Activated T-helper 1 cell treated with Interleukin-2 at 50 U/mL for 16 hours (primary cell): ENCODE data around the gene SSBP3.

Source experiments
- DNase-seq: peaks from one replicate; pipeline ENCODE4 v3.0.0-alpha.2; 2020; ENCODE audit warnings: low read depth

Gene SSBP3

DNA sequence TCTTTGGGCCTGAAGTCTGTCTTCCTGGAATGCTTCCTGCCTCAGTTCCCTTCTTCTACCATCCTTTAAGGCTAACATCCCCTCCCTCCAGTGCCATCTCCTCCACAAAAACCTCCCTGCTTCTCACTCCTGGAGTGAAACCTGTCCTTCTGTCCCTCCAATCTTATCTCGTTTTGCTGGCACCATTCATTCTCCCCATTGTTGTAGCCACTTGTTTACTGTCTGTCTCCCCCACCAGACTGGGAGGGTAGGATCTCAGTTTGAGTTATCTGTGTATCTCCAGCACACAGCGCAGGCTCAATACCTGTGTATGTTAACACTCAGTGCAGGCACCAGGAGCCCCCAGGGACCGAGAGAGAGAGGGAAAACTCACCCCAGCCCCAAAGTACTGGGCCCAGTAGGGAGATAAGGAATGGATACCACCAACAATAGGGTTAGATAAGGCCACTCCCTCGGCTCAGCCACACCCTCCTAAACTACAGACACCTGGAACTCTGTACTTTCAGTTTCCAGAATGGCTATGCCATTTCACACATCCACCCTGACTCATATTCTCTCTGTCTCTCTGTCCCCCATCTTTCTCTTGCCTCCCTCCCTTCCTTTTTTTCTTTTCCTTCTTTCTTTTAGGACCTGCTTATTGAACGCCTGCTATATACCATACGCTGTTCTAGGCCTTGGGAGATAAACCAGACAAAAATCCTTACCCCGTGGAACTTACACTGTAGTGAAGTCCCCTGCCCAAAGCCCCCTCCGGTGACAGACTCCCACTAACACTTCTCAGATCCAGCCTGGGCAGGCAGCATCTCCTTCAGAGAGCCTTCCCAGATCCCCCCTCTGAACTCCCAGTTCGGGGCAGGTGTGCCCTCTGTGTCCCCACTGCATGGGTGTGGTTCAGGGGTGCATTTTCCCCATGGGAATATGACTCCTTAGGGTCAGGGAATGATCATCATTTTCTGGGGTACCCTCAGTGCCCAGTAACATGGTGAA is 3.3 kb upstream of the SSBP3 start:
- DNase-seq = no peak

DNA sequence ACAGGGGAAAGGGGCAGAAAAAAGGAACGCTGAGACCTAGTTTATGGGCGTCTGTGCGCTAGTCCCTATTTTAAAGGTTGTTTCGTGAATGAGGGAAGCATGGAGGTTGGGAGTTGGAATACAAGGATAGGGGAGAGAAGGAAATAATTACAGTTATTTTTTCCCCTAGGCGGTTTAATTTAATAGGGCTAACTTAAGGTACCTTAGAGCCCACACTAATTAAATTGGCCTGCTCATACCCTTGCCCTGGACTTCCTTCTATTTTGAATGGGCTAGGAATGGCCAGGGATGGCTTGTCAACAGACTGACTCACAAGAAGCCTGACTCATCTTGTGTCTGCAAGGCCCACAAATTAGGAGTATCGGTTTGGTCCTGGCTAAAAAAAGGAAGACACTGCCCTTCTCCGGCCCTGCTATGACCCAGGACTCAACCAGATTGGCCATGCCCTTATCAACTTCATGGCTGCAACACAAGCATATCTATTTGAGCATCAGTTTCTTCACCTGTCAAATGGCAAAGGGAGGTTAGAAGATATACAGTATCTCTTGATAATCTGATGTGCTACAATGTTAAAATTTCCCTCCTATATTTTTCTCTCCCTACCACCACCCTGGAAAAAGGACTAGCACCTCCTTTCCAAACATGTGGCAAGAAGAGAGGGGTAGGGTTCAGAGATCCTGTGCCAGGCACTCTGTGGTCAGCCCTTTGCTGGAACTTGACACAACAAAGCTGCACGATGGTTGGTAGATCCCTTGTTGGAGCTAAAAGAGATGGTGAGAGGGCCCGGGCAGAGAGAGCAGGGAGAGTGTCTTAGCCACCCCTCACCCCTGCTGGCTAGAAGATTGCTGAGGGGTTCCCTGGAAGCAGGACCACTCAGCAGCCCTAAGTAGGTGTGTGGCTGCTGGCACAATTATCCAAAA is 2.2 kb upstream of the SSBP3 start:
- no peak for DNase-seq

DNA sequence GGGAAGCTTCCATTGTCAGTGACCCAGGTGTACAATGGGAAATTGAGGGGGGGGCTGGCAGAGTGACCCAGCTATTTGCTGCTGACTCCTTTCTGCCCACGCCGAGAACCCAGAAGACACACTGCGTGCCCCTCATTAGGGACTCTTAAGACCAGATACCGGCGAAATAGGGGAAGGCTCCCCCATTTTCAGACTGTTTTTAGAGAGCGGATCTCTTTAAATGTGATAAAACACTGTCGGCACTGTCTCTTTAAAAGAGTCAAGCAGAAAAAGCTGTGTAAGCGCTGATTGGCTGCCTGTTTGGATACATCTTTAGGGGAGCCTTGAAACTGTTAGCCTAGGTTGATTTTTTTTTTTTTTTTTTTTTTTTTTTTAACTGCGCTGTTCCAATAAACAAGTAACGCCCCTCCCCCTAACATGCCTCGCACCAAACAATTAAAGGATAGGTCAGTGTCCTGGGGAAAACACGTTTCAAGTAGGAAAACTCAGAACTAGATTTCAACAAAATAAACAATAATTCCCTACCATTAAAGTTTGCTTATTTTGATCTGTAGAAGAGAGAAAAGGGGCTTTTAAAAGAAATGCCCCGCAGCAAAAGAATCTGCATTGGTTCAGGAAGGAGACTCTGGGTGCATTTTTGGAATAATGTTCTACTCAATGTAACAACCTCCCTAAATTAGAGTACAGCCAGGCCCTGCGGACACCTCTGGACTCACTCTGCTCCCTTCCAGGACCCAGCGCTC is 1.4 kb upstream of the SSBP3 start:
- DNase-seq = peak; percentile 36

DNA sequence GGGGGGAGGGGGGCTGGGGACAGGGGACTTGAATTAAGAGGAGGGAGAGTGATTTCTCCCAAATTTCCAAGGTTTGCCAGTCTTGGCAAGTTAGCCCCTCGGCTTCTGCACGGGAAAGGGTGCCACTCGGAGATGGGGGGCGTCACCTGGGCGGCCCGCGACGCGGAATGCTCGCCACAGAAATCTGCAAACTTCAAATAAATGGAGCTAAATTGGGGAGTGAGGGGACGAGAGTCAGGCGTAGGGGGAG is 885 bp upstream of the SSBP3 start:
- DNase-seq = no peak

DNA sequence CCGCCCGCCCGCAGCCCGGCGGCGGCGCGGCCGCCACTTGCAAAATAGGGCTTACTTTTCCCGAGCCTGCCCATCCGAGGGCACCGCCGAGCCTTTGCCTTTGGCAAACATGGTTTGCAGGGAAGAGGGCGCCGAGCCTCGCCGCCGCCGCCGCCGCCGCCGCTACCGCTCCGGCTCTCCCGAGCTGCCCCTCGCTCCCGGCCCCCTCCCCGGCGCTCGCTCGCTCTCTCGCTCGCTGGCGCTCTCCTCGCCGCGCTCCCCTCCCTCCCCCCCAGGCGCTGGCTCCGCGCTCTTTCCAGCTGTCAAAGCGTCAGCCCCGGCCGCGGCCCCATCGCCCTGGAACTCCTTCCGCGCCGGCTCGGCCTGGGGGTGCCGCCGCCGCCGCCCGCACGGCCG is 298 bp downstream of the SSBP3 start:
- DNase-seq = no peak

DNA sequence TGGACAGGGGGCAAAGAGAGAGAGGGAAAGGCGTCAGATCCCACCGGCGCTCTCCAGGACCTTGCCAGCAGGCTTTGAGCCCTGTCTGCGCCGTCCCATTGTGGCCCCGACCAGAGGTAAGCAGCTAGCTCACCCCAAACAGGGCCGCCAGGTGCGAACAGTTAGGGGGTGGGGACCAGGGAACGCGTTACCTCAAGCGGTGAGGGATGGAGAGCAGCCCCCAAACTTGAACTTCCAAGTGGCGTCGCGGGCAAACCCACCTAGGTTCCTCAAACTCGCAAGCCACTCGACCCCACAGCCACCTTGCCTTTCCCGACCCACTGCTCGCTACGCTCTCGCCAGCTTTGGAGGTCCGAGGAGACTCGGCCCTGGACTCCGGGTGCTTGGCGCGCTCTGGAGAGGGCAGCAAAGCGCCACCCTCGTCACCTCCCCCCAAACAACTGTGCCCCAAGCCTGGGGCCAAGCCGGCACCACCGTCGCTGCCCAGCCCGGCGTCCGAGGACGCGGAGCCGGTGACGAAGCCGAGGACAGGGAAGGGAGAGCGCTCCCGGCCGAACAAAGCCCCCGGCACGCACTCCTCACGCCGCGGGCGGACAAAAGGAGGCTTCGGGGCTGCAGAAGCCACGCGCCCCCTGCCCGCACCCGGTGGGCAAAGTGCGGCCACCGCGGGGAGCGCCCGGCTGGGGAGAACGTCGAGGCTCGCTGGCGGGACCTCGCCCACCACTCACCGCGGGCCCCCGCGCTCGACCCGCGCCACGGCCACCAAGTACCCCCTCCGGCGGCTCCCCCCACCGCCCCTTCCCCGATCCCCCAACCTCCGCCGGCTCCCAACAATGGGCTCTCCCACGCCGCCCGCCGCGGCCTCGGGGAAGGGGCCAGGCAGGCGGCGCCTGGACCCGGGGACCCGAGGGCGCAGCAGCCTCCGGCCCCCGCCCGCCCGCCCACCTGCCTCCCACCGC is 976 bp downstream of the SSBP3 start:
- DNase-seq = no peak

DNA sequence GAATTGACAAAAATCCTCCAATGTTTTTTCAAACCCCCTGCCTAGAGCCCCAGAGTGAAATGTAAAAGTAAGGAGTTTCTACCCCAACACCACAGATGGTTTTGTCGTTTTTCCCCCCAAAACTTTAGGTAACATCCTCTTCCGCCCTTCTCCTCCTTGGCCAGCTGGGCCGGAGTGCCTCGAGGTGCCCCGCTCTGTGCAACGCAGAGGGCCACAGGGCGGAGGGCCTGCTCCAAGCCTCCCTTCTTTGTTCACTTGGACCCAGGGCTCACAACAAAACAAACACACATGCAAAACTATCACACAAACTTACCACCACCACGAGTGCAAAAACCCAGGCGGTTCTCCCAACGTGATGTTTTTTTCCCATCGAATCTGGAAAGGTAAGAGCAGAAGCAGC is 1.9 kb downstream of the SSBP3 start:
- no peak for DNase-seq

DNA sequence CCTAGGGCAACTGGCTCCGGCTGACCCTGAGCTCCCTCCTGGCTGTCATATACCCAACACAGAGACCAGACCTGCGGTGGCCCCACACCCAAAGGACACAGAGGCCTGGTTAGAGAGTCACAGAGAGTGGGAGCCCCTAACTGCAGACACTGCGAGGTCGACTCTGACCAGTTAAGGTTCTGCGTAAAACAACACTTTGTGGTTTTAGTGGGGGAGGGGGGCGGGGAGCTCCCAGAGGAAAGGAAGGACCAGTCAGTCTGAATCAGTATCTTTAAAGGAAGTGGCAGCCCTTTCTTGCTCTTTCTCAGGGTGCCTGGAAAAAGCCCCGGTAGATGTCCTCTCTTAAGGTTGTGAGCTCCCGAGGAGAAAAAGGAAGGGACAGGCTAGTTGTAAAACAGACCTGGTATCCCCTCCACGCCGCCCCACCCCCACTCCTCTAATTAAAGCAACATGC is 2.4 kb downstream of the SSBP3 start:
- no peak for DNase-seq

DNA sequence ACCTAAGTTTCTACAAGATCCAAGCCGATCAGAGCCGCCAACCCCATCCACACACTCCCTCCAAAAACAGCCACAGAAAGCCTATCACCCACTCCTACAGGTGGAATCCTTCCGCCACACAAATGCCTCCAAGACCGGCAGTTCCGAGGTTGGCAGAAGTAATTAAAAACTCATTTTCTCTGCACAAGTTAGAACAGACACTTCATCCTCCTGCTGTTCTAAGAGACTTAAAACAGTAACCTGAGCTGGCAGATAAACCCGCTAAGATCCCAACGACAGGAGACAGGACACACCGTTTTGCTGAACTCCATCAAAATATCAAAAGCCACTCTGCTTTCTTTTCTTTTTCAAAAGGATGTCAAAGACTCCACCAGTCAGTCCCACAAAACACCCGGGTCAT is 2.8 kb downstream of the SSBP3 start:
- DNase-seq = no peak

DNA sequence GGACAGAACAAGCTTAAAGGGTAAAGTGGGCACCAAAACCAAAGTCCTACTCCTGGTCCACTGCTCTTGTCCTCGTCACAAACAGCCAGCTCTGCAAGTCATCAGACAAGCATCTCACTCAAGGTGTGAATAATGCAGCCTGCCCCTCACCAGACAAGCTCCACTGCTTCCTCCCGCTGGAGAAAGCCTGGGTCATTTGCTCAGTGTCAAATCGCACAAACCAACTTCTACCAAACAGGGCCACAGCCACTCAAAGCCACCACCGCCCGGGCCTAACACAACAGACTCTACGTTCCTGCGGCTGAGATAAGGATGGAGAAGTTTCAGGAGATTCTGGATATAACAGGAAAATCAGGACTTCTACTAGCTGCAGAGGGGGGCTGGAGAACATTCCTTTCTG is 3.3 kb downstream of the SSBP3 start:
- no peak for DNase-seq

DNA sequence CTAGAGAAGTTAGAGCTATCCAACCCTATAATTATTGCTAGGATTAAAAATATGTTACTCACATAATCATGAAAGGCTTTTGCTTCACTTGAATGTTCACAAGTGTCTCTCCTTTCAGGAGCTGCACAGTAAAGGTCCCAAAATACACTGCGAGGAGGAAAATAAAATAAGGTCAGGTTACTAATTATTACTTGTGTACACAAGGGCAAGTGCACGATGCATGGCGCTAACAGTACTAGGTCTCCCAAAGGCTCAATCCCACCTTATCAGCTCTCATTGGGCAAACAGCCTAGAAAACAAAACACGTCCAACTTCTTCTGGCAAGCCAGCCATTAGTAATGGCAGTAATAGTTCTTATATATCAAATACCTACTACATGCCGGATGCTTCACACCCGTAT is 4.4 kb downstream of the SSBP3 start:
- DNase-seq = no peak

DNA sequence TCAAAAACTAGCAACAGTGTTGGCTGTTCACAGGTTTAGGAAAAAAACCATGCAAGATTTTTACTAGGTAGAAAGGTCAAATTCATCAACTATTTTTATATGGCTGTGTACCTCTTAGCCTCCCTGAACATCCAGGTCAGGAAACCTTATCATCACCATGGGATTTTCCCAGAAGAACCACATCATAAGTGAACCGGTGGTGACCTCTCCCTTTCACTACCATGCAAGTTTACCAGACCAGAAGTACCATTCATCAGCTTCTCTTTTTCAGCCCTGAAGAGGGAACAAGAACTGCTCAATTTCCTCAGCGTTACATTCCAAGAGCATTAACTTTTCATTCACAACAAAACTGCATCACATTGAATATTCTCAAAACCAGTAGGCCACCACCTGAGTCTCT is 5.9 kb downstream of the SSBP3 start:
- no peak for DNase-seq

DNA sequence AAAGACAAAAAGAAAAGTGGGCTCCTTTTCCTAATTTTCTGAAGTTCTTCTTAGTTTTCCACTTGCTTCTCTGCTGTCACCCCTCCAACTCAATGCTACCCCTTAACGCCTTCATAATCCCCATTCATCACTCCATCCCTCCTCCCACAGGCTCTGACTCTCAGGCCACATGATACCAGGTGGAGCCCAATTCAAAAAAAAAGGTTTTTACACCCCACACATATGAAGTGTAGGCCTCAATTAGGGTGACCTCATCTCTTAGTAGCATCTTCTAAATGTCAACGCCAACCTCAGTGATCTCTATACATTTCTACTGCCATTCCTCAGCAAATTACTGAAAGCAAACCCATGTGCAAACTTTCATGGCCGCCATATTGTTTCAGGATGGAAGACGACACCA is 6.4 kb downstream of the SSBP3 start:
- no peak for DNase-seq

DNA sequence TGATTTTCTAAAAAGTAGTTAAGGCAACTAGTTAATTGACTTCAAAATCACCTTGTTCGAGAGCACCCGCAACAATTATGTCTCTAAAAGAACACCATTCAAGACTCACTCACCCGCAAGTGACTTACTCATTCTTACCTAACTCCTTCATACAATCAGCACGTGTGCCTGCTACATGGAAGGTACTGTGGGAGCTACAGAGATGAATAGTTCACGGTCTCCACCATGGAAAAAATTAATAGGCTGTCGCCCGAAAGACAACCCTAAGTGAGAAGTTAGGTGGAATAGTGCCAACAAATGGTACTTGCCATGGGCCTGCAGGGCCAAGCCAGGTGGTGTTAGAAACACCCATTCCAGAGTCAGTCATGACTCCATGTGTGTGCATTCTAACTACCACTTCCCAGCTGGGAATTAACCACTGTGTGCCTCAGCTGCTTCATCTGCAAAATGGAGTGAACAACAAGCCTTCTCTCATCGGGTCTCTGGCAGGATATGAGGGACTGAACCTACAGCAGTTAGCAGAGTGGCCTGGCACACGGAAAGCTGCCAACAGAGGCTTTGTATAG is 7.1 kb downstream of the SSBP3 start:
- no peak for DNase-seq

DNA sequence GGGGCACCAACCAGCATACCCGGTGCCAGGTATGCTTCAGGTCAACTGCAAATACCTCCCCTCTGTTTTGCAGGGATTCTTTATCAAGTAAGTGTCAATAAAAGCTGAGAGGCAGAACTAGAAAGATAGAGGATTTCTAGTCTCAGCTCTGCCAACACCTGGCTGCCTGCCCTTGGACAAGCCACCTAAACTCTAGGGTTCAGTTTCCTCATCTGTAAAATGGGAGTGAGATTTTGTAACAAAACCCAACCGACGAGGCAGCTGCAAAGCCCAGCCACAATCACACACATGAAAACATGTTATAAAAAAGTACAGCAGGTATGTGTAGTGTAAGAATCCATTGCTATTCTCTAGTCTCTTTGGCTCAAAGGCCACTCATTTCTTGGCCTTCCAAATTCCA is 8.2 kb downstream of the SSBP3 start:
- DNase-seq = no peak

DNA sequence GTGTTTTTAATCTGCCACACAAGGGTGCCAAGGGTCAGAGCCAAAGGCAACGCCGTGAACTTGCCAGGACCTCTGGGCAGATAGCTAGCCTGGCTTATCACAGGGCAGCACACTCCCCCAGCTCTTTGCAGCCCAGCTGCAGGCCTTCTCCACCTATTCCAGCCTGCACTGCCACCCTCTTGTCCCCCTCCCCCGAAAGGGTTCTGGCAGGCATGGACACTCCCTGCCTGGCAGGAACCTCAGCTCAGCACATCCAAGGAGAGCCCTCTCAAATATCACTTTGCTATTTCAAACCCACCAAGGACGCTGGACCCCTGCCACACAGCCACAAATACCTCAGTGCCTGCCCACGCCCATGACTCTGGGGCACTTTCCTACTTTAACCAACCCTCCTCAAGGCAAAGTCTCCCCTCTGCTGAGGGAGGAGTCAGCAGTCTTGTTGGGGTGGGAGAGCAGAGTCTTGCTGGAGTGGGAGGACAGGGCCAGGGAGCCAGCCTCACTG is 9.1 kb downstream of the SSBP3 start:
- DNase-seq = no peak

DNA sequence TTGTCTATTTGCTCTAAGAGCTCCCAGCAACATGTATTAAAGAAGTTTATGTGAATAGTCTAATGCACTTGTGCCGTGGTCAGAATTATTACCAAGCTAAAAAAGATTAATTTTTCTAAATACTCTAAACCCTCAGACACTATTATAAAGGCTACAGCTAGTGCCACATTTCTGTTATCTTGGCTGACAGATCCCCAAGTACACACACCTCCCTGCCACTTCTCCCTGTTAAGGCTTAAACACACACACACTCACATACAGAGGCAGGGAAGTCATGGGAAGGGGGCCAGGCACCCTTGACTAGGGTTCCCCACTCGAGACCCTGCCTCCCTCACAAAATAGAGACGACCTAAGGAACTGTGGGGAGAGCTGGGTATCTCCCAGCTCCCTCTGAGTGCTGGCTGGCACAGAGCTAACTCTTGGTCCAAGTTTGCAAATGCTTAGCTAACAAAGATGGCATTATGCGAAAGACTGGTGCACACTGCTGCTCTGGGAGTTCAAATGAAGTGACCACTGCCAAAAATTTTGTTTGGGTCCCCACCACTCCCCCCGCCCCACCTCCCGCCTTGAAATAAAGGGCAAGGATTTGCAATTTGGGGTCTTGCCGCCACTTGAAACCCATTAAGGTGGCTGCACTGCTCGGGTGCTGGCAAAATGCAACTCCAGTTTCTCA is 9.8 kb downstream of the SSBP3 start:
- DNase-seq = no peak

DNA sequence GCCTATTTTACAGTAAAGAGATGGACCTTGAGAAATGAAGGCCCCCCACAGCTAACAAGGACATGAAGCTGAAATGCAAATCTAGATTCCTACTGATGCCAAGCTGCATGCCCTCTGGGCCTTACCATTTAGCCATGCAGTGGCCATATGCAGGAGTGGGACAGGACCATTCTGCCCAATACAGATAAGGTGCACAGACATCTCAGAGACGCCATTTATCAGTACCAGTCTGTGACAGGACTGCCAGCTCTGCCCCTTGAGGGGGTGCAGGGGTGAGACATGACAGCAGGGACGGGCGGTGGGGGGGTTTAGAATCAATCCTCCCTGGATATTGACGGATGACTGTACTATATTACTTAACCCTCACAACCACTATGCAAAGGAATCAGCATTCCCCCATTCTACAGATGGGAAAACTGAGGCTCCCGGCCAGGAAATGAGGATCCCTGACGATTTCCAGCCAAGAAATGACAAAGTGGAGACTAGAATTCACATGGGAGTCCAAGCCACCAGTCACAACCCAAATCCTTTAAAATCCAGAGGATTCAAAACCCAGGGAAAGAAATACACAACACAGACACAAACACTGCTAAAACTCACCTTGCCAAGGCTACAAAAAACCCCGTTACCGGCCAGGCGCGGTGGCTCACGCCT is 10.8 kb downstream of the SSBP3 start:
- DNase-seq = no peak

DNA sequence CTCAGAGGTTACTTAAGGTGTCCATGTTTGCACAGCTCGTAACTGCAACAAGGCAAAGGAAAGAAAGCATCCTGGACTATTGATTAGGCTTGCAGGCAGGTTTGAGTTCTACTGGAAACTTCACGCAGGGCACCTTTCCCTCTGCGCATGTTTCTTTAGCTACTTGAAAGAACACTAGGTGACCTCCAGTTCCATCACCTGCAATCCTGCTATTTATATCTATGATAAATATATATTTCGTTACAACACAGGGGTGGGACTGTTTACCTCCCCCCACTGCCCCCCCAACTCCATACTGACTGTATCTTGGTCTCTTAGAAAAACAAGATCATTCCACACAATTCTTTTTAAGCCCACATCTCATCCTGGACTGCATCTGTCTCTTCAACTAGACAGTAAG is 12.1 kb downstream of the SSBP3 start:
- no peak for DNase-seq

DNA sequence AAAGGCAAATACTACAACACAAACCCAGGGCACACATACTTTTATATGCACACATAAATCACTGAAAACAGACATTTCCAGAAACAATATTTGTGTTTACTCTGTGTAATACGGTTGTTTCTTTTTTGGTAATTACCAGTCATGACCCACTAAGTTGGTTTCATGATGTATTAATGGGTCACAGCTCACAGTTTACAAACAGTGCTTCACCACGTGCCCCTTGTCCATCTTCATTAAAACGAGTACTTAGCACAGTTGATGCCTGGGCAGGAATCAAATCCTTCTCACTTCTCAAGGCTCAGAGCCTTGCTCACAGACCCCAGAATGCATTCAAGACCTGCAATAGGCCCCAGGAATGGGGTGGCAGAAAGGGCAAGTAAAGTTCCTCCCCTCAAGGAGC is 13.8 kb downstream of the SSBP3 start:
- no peak for DNase-seq
